Anterior cingulate cortex (tissue), 58 donors: ENCODE results near the gene LARGE2.
"Not testable (repeated sequence)": the region's sequence is repeated elsewhere in the genome, so short reads cannot be mapped to it uniquely, and the experiment has no call there.

ENCODE experiments used
- DNase-seq, 58 donors: peaks; one replicate each; lab custom pipeline; 2025; lab: John Stamatoyannopoulos, UW

Gene LARGE2

DNA sequence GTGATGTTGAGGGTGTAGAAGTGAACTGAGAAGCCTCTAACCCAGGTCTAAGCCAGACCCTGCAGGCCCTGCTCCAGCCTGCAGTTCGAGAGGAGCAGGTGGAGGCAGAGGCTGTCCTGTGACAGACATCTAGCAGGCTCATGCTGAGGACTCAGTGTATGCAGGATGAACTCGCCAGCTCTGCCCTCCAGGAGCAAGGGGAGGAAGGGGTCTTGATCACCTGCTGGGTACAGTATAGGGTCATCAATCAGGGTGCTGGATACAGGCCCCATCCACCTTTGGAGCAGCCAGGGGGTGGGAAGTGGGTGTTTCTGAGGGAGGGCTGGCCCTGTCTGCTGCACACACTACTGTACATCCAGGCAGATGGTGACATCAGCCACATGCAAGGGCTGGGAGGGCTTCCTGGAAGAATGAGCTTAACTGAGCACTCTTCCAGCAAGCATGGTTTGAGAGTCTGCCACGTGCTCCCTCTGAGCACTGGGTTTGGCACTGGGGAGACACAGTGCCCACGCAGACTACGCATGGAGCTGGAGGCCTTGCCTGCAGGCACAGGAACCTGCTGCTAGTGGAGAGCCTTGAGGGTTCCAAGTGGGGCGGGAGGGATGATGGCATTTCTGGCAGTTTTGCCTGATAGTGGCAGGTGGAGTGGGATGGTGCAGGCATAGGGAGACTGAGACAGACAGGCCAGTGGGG, 27.8 kb upstream of the LARGE2 start:
- DNase-seq = peak in 19 of 58 donors; percentile 20 to 71 (median 39)

DNA sequence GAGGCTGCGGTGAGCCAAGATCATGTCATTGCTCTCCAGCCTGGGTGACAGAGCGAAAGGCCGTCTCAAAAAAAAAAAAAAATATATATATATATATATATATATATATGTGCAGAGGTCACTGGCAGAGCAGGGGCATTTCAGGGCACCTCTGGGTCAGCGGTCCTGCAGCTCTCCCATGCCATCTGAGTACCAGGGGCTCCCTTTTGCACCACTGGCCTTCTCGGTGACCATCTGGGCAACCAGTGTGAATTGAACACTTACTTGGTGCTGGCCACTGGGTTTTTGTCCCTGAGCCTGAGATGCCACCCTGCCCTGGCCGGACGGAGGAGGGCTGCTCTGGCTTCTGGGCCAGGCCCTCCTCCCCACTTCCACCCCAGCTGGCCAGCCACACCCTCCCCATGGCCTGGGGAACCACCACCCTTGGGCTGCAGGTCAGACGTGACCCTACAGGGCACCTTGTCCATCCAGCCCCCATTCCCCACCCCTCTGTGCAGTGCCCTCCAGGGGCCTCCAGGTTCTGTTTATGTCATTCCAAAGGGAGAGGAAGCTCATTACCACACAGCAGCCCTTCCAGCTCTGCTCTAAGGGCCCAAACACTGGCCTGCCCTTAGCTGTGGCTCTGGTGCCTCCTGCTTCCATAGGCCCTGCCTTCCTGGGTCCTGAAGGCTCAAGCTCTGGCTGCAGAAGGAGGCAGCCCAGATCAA, 26.8 kb upstream of the LARGE2 start:
- DNase-seq = no peak

DNA sequence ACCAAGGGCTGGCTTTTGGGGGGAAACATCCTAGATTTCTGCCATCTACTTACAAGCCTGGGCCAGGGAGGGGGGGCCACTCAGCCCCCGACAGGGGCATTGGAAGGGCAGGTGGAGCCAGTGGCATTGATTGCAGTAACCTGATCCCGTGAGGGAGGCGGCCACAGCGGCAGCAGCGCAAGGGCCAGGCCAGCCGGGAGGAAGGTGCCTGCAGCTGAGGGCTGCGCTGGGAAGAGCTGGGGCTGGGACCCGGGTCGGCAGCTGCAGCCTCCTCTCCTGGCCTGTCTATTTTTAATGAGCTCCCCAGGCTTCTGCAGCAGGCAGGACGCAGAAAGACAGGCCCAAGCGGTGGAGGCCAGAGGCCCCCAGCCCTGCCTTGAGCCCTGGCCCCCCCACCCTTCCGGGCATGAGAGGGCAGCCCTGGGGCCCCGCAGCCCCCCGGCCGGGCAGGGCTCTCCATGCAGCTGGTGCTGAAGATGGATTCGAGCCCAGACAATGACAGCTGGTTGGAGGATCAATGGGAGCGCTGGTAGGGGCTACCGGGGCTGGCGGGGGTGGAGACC, 26.0 kb upstream of the LARGE2 start:
- DNase-seq = peak in 16 of 58 donors; percentile 16 to 53 (median 38)

DNA sequence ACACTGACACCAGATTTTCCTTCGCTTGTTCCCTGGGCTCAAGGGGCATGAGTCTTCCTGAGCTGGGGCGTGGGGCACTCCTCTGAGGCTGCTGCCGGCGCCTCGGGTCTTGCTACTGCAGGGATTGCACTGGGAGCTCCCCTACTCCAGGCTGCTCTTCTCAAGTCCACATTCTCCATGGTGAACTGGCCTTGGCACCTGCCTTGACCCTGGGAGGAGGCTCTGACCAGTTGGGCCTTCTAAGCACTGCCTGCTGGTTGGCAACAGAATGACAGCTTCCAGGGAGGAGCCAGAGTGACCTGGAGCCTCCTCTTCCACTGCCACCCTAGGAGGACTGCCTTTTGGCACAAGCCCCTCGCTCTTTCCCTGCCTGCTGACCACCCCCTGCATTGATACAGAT, 24.9 kb upstream of the LARGE2 start:
- DNase-seq = no peak

DNA sequence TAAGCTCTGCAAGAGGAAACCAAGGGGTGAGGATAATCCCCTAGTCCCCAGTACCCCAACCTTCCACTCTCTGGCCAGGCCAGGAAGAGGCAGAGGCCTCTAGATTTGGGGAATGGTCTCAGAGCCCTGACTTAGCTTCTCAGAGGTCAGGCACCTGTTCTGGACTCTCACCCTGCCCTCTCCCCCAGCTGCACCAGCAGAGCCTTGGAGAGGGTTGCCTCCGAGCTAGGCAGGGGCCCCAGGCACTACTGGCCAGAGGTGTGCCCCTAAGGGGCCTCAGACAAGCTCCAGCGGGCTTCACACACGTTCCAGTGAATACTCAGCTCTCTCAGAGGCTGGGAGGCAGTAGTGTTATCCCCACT, 23.4 kb upstream of the LARGE2 start:
- DNase-seq = no peak

DNA sequence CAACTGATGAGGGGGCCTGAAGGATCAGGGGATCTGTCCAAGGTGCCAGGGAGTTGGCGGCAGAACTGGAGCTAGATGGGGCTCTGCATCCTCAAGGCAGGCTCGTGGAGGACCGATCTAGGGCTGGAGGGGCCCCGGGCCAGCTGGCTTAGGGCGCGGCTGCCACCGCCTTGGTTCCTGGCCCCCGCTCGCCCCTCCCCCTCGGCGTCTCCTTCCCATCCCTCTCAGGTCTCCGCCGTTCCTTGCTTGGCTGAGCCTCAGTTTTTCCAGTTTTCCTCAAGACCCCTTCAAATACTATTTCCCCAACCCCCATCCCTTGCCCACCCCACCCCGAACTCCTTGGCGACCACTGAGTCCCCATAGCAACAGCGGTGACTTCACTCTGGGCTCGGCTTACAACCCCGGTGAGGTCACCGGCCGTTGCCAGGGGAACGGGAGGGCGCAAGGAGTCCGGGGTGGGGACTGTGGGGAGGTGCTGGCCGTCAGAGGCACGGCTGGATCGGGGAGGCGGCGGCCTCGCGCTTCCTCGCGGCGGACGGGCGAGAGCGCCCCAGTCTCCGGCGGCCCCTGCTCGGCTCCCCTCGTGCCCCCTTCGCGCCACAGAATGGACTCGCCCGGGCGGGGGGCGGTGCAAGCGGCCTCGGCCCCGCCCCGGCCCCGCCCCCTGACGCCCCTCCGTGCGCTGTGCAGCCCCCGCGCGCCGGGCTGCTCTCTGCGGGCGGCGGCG, 22.8 kb upstream of the LARGE2 start:
- DNase-seq = peak; percentile 43 to 95 (median 87)

DNA sequence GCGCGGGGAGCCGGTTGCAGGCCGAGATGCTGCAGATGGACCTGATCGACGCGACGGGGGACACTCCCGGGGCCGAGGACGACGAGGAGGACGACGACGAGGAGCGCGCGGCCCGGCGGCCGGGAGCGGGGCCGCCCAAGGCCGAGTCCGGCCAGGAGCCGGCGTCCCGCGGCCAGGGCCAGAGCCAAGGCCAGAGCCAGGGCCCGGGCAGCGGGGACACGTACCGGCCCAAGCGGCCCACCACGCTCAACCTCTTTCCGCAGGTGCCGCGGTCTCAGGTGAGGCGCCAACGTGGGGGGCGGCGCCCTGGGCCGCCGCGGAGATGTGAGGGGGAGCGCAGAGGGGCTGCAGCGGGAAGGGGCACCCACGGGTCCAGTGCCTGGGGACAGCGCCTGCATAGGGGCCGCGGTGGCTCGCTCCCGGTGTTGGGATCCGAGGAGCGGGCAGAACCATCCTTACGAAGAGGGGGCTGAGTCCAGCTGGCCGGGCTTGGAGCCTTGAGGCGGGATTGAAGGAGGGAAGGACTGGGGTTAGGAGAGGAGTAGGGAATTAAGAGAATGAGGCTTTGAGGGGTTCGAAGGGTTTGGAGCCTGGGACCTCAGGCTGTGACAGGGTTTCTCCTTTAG, 22.2 kb upstream of the LARGE2 start:
- DNase-seq = not testable (repeated sequence)

DNA sequence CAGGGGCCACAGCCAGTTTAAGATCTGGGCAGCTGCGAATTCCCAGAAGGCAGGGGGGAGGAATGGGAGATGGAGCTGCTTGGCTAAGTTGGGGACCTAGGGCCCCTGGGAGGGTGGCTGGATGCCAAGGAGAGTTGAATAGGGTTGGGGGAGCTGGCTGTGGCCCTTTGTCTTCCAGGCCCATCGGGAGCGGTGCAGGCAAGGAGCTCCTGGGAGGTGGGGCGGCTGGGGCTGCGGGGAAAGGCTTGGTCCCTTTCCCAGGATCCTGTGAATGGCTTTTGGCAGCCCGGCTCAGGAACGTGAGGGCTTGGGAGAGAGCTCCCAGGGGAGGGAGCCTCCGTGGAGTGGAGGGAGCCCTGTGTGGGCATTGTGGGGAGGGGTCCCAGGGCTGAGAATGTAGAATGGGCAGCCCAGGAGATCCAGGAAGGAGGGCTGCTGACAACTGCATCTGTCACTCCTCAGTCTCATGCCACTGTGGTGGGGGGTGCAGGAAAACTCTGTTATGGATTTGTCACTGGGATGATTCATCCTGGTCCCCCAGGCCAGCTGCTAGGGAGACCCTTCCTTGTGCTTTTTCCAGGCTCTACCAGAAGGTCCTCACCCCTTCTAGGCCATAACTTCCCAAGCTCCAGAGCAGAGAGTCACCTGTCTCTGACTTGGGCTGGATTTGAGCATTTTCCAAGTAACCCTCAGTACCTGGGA, 21.4 kb upstream of the LARGE2 start:
- peak in 51 of 58 donors; percentile 31 to 87 (median 68) for DNase-seq

DNA sequence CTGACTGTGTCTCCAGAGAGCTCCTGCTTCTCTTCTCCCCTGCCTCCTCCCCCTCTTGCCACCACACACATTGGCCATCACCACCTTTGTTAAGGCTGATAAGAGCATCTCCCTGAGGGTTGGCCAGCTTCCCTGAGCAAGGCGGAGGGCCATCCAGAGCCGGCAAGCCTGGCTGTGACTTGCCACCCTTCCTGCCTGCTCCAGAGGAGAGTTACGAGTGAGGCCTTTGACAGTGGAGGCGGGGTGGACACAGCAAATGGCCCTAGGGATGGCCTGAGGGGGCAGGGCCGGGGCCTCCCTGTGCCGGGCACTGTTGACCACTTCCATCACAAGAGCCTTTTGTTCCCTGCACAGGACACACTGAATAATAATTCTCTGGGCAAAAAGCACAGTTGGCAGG, 20.8 kb upstream of the LARGE2 start:
- DNase-seq = peak in 50 of 58 donors; percentile 17 to 92 (median 75)

DNA sequence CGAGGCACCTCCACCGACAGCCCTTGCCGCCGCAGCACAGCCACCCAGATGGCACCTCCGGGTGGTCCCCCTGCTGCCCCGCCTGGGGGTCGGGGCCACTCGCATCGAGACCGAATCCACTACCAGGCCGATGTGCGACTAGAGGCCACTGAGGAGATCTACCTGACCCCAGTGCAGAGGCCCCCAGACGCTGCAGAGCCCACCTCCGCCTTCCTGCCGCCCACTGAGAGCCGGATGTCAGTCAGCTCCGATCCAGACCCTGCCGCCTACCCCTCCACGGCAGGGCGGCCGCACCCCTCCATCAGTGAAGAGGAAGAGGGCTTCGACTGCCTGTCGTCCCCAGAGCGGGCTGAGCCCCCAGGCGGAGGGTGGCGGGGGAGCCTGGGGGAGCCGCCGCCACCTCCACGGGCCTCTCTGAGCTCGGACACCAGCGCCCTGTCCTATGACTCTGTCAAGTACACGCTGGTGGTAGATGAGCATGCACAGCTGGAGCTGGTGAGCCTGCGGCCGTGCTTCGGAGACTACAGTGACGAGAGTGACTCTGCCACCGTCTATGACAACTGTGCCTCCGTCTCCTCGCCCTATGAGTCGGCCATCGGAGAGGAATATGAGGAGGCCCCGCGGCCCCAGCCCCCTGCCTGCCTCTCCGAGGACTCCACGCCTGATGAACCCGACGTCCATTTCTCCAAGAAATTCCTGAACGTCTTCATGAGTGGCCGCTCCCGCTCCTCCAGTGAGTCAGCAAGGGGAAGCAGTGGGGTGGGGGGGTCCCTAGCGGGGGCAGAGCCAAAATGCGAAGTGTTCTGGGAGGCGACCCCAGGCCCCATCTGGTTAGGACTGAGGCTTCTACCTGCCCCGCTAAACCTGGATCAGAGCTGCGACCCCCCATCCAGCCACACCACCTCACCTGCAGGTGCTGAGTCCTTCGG, 19.7 kb upstream of the LARGE2 start:
- DNase-seq = no peak

DNA sequence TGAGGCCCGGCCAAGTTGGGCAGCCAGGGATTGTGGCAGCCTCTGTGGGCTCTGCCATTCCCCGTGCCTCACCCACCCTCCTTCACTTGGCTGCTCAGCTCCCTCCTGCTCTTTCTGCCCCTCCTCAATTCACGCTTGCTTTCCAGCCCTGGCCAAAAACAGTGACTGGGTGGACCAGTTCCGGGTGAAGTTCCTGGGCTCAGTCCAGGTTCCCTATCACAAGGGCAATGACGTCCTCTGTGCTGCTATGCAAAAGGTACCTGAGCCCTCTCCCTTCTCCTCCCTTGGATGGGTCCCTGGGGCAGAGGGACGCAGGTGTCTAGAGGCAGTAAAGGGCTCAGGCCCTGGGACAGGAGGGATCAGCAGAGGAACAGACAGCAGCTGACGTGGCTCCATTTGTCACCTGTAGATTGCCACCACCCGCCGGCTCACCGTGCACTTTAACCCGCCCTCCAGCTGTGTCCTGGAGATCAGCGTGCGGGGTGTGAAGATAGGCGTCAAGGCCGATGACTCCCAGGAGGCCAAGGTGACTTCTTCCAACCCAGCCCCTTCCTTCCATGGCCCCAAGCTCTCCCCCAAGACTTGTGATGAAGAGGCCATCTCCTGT, 18.0 kb upstream of the LARGE2 start:
- DNase-seq = no peak

DNA sequence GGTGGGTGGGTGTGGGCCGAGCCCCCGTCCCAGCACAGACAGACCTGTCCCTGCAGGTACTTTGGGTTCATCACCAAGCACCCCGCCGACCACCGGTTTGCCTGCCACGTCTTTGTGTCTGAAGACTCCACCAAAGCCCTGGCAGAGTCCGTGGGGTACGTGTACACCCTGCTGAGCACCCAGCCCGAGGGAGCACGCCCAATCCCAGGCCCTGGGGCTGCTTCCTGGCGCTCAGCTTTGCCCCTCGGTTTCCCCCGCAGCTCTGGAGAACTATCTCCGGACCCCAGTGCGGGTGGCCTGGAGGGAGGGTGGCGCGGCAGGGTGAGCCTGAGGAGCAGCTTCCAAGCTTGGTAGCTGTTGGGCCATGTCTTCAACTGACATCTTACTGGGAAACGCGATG, 17.4 kb upstream of the LARGE2 start:
- no peak for DNase-seq

DNA sequence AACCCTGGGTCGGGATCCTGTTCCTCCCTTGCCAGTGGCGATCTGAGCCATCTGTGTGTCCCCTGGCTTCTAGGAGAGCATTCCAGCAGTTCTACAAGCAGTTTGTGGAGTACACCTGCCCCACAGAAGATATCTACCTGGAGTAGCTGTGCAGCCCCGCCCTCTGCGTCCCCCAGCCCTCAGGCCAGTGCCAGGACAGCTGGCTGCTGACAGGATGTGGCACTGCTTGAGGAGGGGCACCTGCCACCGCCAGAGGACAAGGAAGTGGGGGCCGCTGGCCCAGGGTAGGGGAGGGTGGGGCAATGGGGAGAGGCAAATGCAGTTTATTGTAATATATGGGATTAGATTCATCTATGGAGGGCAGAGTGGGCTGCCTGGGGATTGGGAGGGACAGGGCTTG, 16.9 kb upstream of the LARGE2 start:
- DNase-seq = not testable (repeated sequence)

DNA sequence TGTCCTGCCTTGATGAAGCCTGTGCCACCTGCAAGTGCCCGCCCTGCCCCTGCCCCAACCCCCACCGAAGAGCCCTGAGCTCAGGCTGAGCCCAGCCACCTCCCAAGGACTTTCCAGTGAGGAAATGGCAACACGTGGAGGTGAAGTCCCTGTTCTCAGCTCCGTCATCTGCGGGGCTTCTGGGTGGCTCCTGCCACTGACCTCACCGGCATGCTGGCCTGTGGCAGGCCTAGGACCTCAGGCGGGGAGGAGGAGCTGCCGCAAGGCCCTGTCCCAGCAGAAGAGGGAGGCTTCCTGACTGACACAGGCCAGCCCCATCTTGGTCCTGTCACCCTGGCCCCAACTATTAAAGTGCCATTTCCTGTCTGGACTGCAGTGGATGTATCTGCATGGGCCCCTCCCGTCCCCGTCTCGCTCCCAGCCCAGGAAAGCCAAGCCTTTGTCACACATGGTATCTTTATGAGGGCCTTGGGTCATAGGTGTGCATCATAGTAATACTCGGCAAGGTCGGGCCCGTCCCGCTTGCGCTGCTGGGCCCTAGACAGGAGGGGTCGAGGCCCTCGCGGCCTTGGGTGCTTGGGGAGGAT, 16.3 kb upstream of the LARGE2 start:
- DNase-seq = peak in 1 of 58 donors; percentile 24

DNA sequence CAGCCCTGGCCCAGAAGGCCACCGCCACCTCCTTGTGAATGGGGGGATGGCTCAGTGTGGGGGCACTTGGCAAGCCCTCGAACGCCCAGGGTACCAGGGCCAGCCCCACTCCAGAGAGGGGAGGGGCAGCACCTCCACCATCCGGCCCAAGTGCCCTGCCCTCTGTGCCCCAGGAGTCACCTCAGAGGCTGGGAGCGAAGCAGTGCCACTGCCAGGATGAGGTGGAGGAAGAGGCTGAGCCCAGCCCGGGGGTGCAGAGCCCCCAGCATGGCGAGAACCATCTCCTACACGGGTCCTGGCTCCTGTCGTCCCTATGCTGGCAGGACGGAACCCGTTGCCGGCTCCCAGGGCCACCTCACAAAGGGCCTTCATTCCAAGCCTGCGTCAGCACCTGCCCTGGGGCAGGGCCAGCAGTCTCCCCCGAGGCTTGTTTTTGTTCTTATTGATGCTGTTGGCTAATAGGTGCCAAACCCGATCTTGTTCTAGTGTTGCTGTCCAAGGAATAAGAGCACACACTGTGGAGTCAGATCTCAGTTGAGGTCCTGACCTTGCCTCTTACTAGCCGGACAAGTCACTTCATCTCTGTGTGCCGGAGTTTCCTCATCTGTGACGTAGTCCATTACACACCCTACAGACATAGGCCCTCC, 15.4 kb upstream of the LARGE2 start, which contains the start of gene FREY1:
Gene FREY1 (minus strand): TSS at position 307 of the 647 bp plus-strand sequence. CDS start 26 bp downstream, at position 281.
- peak in 8 of 58 donors; percentile 27 to 44 (median 34) for DNase-seq

DNA sequence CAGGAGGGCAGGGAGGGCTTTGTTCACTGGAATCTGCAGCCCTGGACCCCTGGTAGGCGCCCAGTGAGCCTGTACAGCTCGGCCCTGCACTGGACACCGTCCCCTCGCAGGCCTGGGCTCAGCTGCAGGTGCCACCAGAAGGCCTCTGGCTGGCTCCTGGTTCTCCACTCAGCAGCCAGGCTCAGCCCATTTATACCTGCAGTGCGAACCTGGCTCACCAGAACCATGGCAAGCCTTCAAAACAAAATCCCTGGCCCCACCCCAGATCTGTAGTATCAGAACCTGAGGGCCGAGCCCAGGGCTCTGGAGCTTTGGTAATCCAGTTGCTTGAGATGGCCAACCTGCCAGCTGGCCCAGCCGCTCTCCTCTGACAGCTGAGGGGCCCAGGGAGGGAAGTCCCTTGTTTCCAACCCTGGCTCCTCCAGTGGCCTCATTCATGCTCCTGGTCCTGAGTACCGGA, 14.5 kb upstream of the LARGE2 start:
- DNase-seq = peak in 20 of 58 donors; percentile 19 to 59 (median 34)
